Measurements from ENCODE around the gene TRIML2. TPM values are rescaled to one million over a fixed set of nuclear protein-coding genes. Genes with fewer than 3 reads are reported as not detected.

Gene TRIML2
- total RNA-seq, 1 donor from 2014 or later: not detected

GRCh38 chr4:188121530-188121929 is 12.1 kb upstream of the TRIML2 start:
- Mint-ChIP-seq H3K4me1 (ENCODE audit: low read depth, unreplicated experiment) (no peaks in the 10 kb centered on the region), H3K4me3 (ENCODE audit: unreplicated experiment) (no peak overlapping the region), H3K36me3 (ENCODE audit: unreplicated experiment) (no peaks in the 10 kb centered on the region), H3K9me3 (ENCODE audit: unreplicated experiment) (peaks cover 2% of the 10 kb centered on the region), H3K27ac (ENCODE audit: unreplicated experiment) (no peak overlapping the region), H3K27me3 (ENCODE audit: unreplicated experiment) (no peaks in the 10 kb centered on the region)
- no peak for TF ChIP-seq CTCF (IDR thresholded peaks at IDR 0.05; ENCODE audit: partially characterized antibody, unreplicated experiment)
- DNase-seq: no peak

GRCh38 chr4:188117631-188118324 is 8.4 kb upstream of the TRIML2 start:
- H3K27me3 Mint-ChIP-seq (ENCODE audit: unreplicated experiment): no peaks in the 10 kb centered on the region
- no peaks in the 10 kb centered on the region for H3K4me1 Mint-ChIP-seq (ENCODE audit: low read depth, unreplicated experiment)
- H3K27ac Mint-ChIP-seq (ENCODE audit: unreplicated experiment): no peak overlapping the region
- peaks cover 2% of the 10 kb centered on the region for H3K9me3 Mint-ChIP-seq (ENCODE audit: unreplicated experiment)
- H3K4me3 Mint-ChIP-seq (ENCODE audit: unreplicated experiment): no peak overlapping the region
- H3K36me3 Mint-ChIP-seq (ENCODE audit: unreplicated experiment): no peaks in the 10 kb centered on the region
- no peak for TF ChIP-seq CTCF (IDR thresholded peaks at IDR 0.05; ENCODE audit: partially characterized antibody, unreplicated experiment)
- no peak for DNase-seq

DNA sequence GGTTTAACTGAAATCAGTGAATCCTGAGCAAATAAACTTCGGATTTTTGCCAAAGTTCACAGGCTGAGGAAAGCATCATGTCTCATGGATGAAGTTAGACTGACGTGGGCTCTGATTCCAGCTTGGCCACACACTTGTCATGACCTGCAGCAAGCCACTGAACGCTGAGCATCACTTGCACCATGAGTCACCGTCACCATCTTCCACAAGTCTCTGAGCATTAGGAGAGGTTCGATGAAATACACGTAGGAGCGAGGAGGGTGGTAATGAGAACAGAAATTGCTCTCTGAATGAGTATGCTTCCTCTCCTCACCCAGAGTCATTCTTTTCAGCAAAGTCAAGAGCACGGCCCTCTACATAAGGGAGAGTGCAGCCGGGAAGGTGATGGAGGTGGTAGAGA is 3.8 kb upstream of the TRIML2 start:
- no peak for TF ChIP-seq CTCF (IDR thresholded peaks at IDR 0.05; ENCODE audit: partially characterized antibody, unreplicated experiment)
- Mint-ChIP-seq H3K9me3 (ENCODE audit: unreplicated experiment) (peaks cover under 1% of the 10 kb centered on the region), H3K4me3 (ENCODE audit: unreplicated experiment) (no peak overlapping the region), H3K4me1 (ENCODE audit: low read depth, unreplicated experiment) (peaks cover 6% of the 10 kb centered on the region), H3K36me3 (ENCODE audit: unreplicated experiment) (no peaks in the 10 kb centered on the region), H3K27me3 (ENCODE audit: unreplicated experiment) (no peaks in the 10 kb centered on the region), H3K27ac (ENCODE audit: unreplicated experiment) (no peak overlapping the region)
- no peak for DNase-seq

- H3K36me3 Mint-ChIP-seq (ENCODE audit: unreplicated experiment): no peaks in the 10 kb centered on the region
- peaks cover 10% of the 10 kb centered on the region for H3K4me1 Mint-ChIP-seq (ENCODE audit: low read depth, unreplicated experiment)
- no peak for DNase-seq
- no peak overlapping the region for H3K4me3 Mint-ChIP-seq (ENCODE audit: unreplicated experiment)
- no peaks in the 10 kb centered on the region for H3K9me3 Mint-ChIP-seq (ENCODE audit: unreplicated experiment)
- no peaks in the 10 kb centered on the region for H3K27me3 Mint-ChIP-seq (ENCODE audit: unreplicated experiment)
- H3K27ac Mint-ChIP-seq (ENCODE audit: unreplicated experiment): no peak overlapping the region
- no peak for TF ChIP-seq CTCF (IDR thresholded peaks at IDR 0.05; ENCODE audit: partially characterized antibody, unreplicated experiment)
Measured at GRCh38 chr4:188111955-188112354, 2.6 kb upstream of the TRIML2 start.

DNA sequence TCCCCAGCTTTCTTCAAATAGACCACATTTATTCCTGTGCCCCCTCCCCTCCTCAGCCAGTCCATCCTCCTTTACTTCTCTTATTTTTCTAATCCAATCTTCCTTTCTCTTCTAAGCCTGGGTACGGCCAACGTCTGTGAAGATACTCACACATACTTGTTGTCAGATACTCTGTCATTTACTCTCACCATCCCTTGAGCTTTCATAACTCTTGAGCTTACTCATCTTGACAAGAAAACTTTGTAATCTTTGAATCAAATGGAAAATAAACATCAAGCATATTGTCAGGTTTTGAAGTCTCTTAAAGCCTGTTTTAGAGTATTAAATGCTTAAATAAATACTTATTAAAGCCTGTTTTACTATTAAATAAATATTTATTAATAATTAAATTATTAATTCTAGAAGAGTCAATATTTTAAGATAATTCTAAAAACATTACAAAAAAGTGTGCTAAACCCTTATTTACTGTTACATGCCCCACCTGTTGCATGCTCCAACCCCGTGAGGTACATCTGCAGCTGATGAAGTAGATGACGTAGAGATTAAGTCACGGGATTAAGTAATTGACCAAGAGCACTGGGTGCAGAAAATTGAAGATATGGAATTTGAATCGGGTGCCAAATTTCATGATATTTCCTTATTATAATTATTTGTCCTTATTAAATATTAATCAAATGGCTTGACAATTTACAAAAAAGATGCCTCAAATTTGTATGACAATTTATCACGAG is 1.5 kb upstream of the TRIML2 start:
- no peaks in the 10 kb centered on the region for H3K36me3 Mint-ChIP-seq (ENCODE audit: unreplicated experiment)
- H3K4me1 Mint-ChIP-seq (ENCODE audit: low read depth, unreplicated experiment): peaks cover 10% of the 10 kb centered on the region
- H3K27ac Mint-ChIP-seq (ENCODE audit: unreplicated experiment): no peak overlapping the region
- TF ChIP-seq CTCF (IDR thresholded peaks at IDR 0.05; ENCODE audit: partially characterized antibody, unreplicated experiment): no peak
- H3K4me3 Mint-ChIP-seq (ENCODE audit: unreplicated experiment): no peak overlapping the region
- DNase-seq: no peak
- no peaks in the 10 kb centered on the region for H3K27me3 Mint-ChIP-seq (ENCODE audit: unreplicated experiment)
- no peaks in the 10 kb centered on the region for H3K9me3 Mint-ChIP-seq (ENCODE audit: unreplicated experiment)

Measured in glutamatergic neuron (in vitro differentiated cells).